ENCODE measurements around the gene LAMA2. TPM values are rescaled to one million over a fixed set of nuclear protein-coding genes. Genes with fewer than 3 reads are reported as not detected.

LAMA2 gene
- total and polyA plus RNA-seq, 7 donors, result 0.46 to 131 (median 59.6) TPM

DNA sequence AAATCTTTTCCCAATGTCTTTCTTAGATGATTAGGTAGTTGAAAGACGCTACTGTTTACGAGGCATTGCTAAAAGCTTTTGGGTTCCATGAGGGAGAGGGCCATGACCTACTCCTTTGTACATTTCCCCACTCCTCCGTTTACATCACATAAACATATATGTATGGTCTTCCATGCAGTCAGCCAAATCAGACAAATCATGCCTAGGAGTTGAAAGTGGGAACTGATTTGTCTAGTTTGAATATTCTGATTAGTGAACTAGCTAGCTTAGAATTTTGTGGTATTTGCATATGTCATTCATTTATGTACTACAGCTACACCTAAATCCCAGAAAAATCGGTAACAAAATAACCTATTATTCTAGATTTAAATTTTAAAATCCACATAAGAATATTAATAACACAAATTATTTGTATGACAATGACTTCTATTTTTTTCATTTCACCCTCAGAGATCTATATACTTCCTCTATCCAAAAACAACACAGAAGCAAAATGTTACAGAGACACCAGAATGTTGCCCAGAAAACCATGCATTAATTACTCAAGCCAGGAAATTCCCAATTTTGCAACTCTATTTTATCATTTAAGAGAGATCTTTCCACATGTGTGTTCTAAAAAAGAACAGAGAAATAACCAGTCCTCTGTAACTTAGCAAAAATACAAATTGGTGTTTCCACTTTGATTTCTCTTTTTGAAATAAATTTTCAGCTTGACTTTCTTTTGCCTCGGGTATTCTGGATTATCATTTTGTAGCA lies 231.9 kb downstream of the LAMA2 start:
- 87 to 88% methylated on average over 5 of the region's 5 CpGs for WGBS, 2 donors
- Histone ChIP-seq H3K4me1 (no peaks in the 10 kb centered on the region), H3K4me3 (no peak overlapping the region), H3K9me3 (no peaks in the 10 kb centered on the region), H3K27me3 (no peaks in the 10 kb centered on the region), H3K27ac (no peak overlapping the region), H3K36me3 (no peaks in the 10 kb centered on the region)
- TF ChIP-seq EP300 (IDR thresholded peaks at IDR 0.05), result no peak
- TF ChIP-seq, protein P1, sequence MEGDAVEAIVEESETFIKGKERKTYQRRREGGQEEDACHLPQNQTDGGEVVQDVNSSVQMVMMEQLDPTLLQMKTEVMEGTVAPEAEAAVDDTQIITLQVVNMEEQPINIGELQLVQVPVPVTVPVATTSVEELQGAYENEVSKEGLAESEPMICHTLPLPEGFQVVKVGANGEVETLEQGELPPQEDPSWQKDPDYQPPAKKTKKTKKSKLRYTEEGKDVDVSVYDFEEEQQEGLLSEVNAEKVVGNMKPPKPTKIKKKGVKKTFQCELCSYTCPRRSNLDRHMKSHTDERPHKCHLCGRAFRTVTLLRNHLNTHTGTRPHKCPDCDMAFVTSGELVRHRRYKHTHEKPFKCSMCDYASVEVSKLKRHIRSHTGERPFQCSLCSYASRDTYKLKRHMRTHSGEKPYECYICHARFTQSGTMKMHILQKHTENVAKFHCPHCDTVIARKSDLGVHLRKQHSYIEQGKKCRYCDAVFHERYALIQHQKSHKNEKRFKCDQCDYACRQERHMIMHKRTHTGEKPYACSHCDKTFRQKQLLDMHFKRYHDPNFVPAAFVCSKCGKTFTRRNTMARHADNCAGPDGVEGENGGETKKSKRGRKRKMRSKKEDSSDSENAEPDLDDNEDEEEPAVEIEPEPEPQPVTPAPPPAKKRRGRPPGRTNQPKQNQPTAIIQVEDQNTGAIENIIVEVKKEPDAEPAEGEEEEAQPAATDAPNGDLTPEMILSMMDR (IDR thresholded peaks at IDR 0.05), result no peak
- TF ChIP-seq POLR2AphosphoS5 (IDR thresholded peaks at IDR 0.05), result no peak
- no peak for TF ChIP-seq POLR2A (IDR thresholded peaks at IDR 0.05)
- intact Hi-C loops (cut with DNase I), result no loop called here
- no peak for DNase-seq

DNA sequence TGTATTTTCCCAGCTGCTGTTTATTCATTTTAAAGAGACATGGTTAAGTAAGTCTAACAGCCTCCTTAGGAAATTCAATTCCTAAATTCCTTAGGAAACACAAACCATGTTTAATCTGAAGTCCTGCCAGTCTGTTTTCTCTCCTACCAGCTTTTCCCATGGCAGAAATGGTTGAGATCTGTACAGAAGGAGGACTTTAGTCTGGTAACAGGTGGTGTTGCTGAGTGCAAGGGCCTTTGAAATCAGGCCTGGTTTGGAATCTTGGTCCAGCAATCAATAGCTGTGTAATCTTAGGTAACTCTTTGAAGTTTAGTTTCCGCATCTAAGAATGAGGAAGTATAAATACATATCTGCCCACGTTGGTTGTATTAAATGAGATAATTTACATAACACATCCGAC lies 232.5 kb downstream of the LAMA2 start:
- intact Hi-C loops (cut with DNase I), result no loop called here
- no peaks in the 10 kb centered on the region for H3K36me3 ChIP-seq
- no peak overlapping the region for H3K27ac ChIP-seq
- DNase-seq, result no peak
- H3K4me1 ChIP-seq, result no peaks in the 10 kb centered on the region
- no peaks in the 10 kb centered on the region for H3K9me3 ChIP-seq
- TF ChIP-seq POLR2A (IDR thresholded peaks at IDR 0.05) (no peak), EP300 (IDR thresholded peaks at IDR 0.05) (no peak), POLR2AphosphoS5 (IDR thresholded peaks at IDR 0.05) (no peak)
- TF ChIP-seq, protein P1 (IDR thresholded peaks at IDR 0.05), result no peak
- H3K4me3 ChIP-seq, result no peak overlapping the region
- WGBS, 2 donors, result 20 to 54% methylated on average over 3 of the region's 3 CpGs
- no peaks in the 10 kb centered on the region for H3K27me3 ChIP-seq

DNA sequence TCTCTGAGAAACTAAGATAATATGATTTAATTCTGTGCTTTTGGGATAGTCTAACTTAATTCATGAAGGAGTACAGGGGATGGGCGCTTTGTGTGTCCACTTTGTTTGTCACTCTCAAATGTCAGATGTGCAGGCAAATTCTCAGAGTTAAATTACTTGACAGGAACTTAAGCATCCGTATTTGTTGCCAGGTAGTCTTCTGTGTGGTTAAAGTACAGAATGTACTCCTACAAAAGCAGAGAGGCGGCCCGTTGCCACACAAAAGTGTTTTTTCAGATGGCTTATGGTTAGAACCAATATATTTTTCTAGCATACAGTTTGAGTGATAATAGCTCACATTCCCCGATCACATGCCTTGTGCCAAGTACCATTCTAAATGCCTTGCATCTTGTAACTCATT lies 234.4 kb downstream of the LAMA2 start:
- WGBS, 2 donors, result 72 to 78% methylated on average over 5 of the region's 5 CpGs
- H3K4me3 ChIP-seq, result no peak overlapping the region
- H3K4me1 ChIP-seq, result no peaks in the 10 kb centered on the region
- no peak for TF ChIP-seq POLR2AphosphoS5 (IDR thresholded peaks at IDR 0.05)
- no peak for TF ChIP-seq POLR2A (IDR thresholded peaks at IDR 0.05)
- TF ChIP-seq, protein P1 (IDR thresholded peaks at IDR 0.05), result no peak
- no peak for TF ChIP-seq EP300 (IDR thresholded peaks at IDR 0.05)
- intact Hi-C loops (cut with DNase I), result no loop called here
- H3K36me3 ChIP-seq, result no peaks in the 10 kb centered on the region
- H3K9me3 ChIP-seq, result no peaks in the 10 kb centered on the region
- no peaks in the 10 kb centered on the region for H3K27me3 ChIP-seq
- no peak overlapping the region for H3K27ac ChIP-seq
- no peak for DNase-seq

DNA sequence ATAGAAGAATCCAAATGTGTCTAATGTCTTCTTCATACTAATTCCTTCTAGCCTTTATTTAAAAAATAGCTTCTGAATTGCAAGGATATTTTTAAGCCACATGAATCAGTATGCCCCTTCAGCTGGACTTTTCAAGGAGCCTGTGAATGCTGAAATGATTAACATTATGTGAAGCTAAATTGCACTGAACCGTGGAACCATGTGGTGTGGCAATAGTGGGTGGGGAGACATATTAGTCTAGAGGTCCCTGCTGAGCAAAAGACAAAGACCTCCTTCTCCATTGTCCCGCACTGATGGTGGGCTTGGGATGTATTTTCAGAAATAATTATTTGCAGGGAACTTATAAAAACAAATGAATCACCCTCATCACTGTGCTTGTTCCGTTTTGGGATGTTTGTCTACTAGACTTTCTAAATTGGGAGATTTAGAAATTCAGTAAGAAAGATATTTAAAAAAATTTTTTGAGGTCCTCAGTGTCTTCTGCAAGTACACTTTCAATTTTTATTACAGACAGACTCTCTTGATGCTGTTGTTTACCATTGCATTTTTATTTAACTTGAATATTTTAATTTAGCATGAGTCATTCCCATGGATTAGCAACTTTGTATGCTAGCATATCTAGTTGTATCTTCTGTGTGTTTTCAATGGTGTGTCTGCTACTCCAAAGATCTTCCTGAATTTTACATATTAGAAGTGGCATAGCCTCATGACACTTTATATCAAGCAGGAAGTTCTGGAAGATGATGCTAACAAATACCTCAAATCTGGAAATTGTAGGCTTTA lies 238.1 kb downstream of the LAMA2 start:
- DNase-seq, result no peak
- TF ChIP-seq, protein P1 (IDR thresholded peaks at IDR 0.05), result no peak
- TF ChIP-seq POLR2AphosphoS5 (IDR thresholded peaks at IDR 0.05) (no peak), POLR2A (IDR thresholded peaks at IDR 0.05) (no peak), EP300 (IDR thresholded peaks at IDR 0.05) (no peak)
- WGBS, 2 donors, result 49 to 72% methylated on average over 3 of the region's 3 CpGs
- no peaks in the 10 kb centered on the region for H3K9me3 ChIP-seq
- H3K27ac ChIP-seq, result peak overlapping the region in 1 of 4 donors; percentile 48
- H3K4me1 ChIP-seq, result no peaks in the 10 kb centered on the region
- intact Hi-C loops (cut with DNase I), result no loop called here
- no peak overlapping the region for H3K4me3 ChIP-seq
- no peaks in the 10 kb centered on the region for H3K36me3 ChIP-seq
- H3K27me3 ChIP-seq, result no peaks in the 10 kb centered on the region

Data from sigmoid colon (tissue), 7 donors.